ENCODE measurements around the gene C14orf180.

GRCh38 chr14:104548802-104549535, 30.6 kb upstream of the C14orf180 start:
- TF ChIP-seq, protein P1, sequence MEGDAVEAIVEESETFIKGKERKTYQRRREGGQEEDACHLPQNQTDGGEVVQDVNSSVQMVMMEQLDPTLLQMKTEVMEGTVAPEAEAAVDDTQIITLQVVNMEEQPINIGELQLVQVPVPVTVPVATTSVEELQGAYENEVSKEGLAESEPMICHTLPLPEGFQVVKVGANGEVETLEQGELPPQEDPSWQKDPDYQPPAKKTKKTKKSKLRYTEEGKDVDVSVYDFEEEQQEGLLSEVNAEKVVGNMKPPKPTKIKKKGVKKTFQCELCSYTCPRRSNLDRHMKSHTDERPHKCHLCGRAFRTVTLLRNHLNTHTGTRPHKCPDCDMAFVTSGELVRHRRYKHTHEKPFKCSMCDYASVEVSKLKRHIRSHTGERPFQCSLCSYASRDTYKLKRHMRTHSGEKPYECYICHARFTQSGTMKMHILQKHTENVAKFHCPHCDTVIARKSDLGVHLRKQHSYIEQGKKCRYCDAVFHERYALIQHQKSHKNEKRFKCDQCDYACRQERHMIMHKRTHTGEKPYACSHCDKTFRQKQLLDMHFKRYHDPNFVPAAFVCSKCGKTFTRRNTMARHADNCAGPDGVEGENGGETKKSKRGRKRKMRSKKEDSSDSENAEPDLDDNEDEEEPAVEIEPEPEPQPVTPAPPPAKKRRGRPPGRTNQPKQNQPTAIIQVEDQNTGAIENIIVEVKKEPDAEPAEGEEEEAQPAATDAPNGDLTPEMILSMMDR (IDR thresholded peaks at IDR 0.05), result no peak
- no peak for TF ChIP-seq POLR2A (IDR thresholded peaks at IDR 0.05)
